HepG2 (cell line): ENCODE results near the gene SDF2. TPM values are rescaled to one million over a fixed set of nuclear protein-coding genes. Genes with fewer than 3 reads are reported as not detected.

Experiments used
- ATAC-seq: fragments of 200-7000 bp; cut with Tn5 transposase; 3 replicates; pipeline ENCODE4 v1.9.1; 2020; ENCODE audit warnings: mild to moderate bottlenecking, moderate library complexity
- BruUV-seq: library from RNA; stranded (reverse); fragments of 400-500 nt; replicated peaks from 2 replicates; lab custom pipeline; 2021; lab: Mats Ljungman, UMichigan
- CTCF ChIA-PET: fragments of 300-600 bp; formaldehyde crosslinking; extraction: SDS; loops from one replicate; lab custom pipeline; 2021; ENCODE audit warnings: low total read pairs, inconsistent platforms, low intra/inter-chr PET ratio; lab: Yijun Ruan, JAX
- POLR2A ChIA-PET: fragments of 350-600 bp; sonication (Branson Sonifier 250); formaldehyde crosslinking; loops from one replicate; lab custom pipeline; 2020; ENCODE audit warnings: antibody characterized with exemption, inconsistent platforms; lab: Yijun Ruan, JAX
- DNase-seq: peaks from one replicate; pipeline ENCODE4 v3.0.0-alpha.2; 2015; ENCODE audit warnings: low spot score
- FAIRE-seq: peaks from 3 replicates; lab custom pipeline; 2011; peaks lifted over from hg19 to GRCh38; lab: Jason Lieb, UNC
- H2AFZ ChIP-seq: one replicate; pipeline ENCODE4 v1.6.1; 2011; ENCODE audit warnings: low read length, inconsistent platforms
- H3K27ac ChIP-seq: fragments of 300-600 bp; 3 replicates; pipeline ENCODE4 v1.8.0; 2011; ENCODE audit warnings: mixed run types, mild to moderate bottlenecking, mixed read lengths, low read length, inconsistent platforms; ENCODE audit not compliant: insufficient read depth; ENCODE audit errors: extremely low read length
- H3K27me3 ChIP-seq, 2 experiments: fragments of 200-600 bp in 1 of 2; 2 replicates in 1 of 2; 3 replicates in 1 of 2; pipeline versions ENCODE4 v1.6.0 to v1.8.0; 2011; ENCODE audit warnings: low read length in 2 of 2, mild to moderate bottlenecking in 2 of 2, moderate library complexity in 2 of 2, inconsistent platforms in 1 of 2; ENCODE audit not compliant: insufficient read depth in 2 of 2, control insufficient read depth in 1 of 2
- H3K36me3 ChIP-seq, 2 experiments: fragments of 200-600 bp in 1 of 2; replicated peaks in 1 of 2; 2 replicates in 1 of 2; 3 replicates in 1 of 2; pipeline versions ENCODE4 v1.5.1 to v1.8.0; 2011; ENCODE audit warnings: low read length in 2 of 2, inconsistent platforms in 1 of 2; ENCODE audit not compliant: insufficient read depth in 2 of 2, control insufficient read depth in 1 of 2
- H3K4me1 ChIP-seq: 2 replicates; pipeline ENCODE4 v1.5.1; 2012; ENCODE audit warnings: low read length, inconsistent platforms; ENCODE audit not compliant: insufficient read depth
- H3K4me2 ChIP-seq: 2 replicates; pipeline ENCODE4 v1.6.0; 2011; ENCODE audit warnings: low read depth, low read length, inconsistent platforms
- H3K4me3 ChIP-seq, 3 experiments: fragments of 200-600 bp in 1 of 3; sonication (generic), shearing (Covaris generic) in 1 of 3; replicated peaks in 1 of 3; 2 replicates each; pipeline ENCODE4 v1.5.1; 2011 to 2016; ENCODE audit warnings: low read length in 3 of 3, inconsistent platforms in 2 of 3, low read depth in 2 of 3, mild to moderate bottlenecking in 2 of 3, control low read depth in 1 of 3, mixed read lengths in 1 of 3; ENCODE audit not compliant: insufficient read depth in 1 of 3
- H3K79me2 ChIP-seq: one replicate; pipeline ENCODE4 v1.6.1; 2011; ENCODE audit warnings: low read length, inconsistent platforms; ENCODE audit not compliant: insufficient read depth
- H3K9ac ChIP-seq: 2 replicates; pipeline ENCODE4 v1.6.0; 2011; ENCODE audit warnings: mild to moderate bottlenecking, low read depth, low read length, inconsistent platforms; ENCODE audit not compliant: insufficient read depth
- H3K9me3 ChIP-seq: 2 replicates; pipeline ENCODE4 v1.5.1; 2012; ENCODE audit warnings: mild to moderate bottlenecking, low read length
- H4K20me1 ChIP-seq: 2 replicates; pipeline ENCODE4 v1.6.0; 2011; ENCODE audit warnings: inconsistent platforms, mild to moderate bottlenecking, low read length, moderate library complexity; ENCODE audit not compliant: insufficient read depth
- FOSL2 ChIP-seq: sonication (generic); formaldehyde crosslinking; IDR thresholded peaks from 2 replicates; pipeline ENCODE4 v1.4.0; 2020; ENCODE audit warnings: missing genetic modification reagents
- JUND ChIP-seq: sonication (generic); formaldehyde crosslinking; IDR thresholded peaks from 2 replicates; pipeline ENCODE4 v1.8.0; 2022; ENCODE audit warnings: mild to moderate bottlenecking, missing genetic modification reagents
- KLF16 ChIP-seq, 2 experiments: sonication (generic) in 1 of 2; formaldehyde crosslinking in 1 of 2; IDR thresholded peaks; 2 replicates each; pipeline versions ENCODE4 v1.6.1 to v1.8.0; 2016 to 2023; ENCODE audit warnings: missing genetic modification reagents in 2 of 2, missing compliant biosample characterization in 1 of 2
- MAF1 ChIP-seq: sonication (generic); formaldehyde crosslinking; IDR thresholded peaks from 2 replicates; pipeline ENCODE4 v1.5.0; 2020; ENCODE audit warnings: missing genetic modification reagents, borderline replicate concordance
- MTA3 ChIP-seq: sonication (generic); formaldehyde crosslinking; IDR thresholded peaks from 2 replicates; pipeline ENCODE4 v1.4.0; 2020; ENCODE audit warnings: missing genetic modification reagents
- ZBTB1 ChIP-seq: sonication (generic); formaldehyde crosslinking; IDR thresholded peaks from 2 replicates; pipeline ENCODE4 v1.4.0; 2020; ENCODE audit warnings: missing genetic modification reagents, borderline replicate concordance
- ZFP36 ChIP-seq: fragments of 150-350 bp; IDR thresholded peaks from 2 replicates; pipeline ENCODE4 v1.6.1; 2018; ENCODE audit warnings: borderline replicate concordance, low read length, low read depth; ENCODE audit not compliant: partially characterized antibody
- ZNF616 ChIP-seq: sonication (generic); formaldehyde crosslinking; IDR thresholded peaks from 2 replicates; pipeline ENCODE4 v1.5.0; 2020; ENCODE audit warnings: low read depth, mild to moderate bottlenecking, missing genetic modification reagents
- ZNF878 ChIP-seq: sonication (generic); formaldehyde crosslinking; IDR thresholded peaks from 2 replicates; pipeline ENCODE4 v1.8.1; 2023; ENCODE audit warnings: mild to moderate bottlenecking, missing genetic modification reagents, moderate library complexity
- WGBS: methylation state at CpG from one replicate; pipeline ENCODE4 v1.1.6; 2017; ENCODE audit warnings: low lambda C conversion rate; 5-methylcytosine and 5-hydroxymethylcytosine counted together
- in situ Hi-C: cut with HindIII; loops from 2 replicates; pipeline ENCODE4 v1.10.0; 2017; ENCODE audit warnings: low pct_unique_long_range_greater_than_20kb; ENCODE audit not compliant: extremely low pct_ligation_motif_present
- intact Hi-C: fragments of 100-400 bp; cut with micrococcal nuclease; formaldehyde crosslinking; loops from one replicate; pipeline ENCODE4 v1.10.0; 2022; ENCODE audit not compliant: unreplicated experiment
- polyA plus RNA-seq, 8 experiments: library from polyadenylated mRNA; depleted of rRNA in 3 of 8; stranded (reverse) in 7 of 8; unstranded in 1 of 8; fragments of >200 nt; fragmentation: Illumina TruSeq in 4 of 8; extraction: Trizol in 4 of 8; gene quantifications; 2 replicates each; pipeline versions ENCODE4 v1.2.1 to v1.2.3, GENCODE V29; 2011 to 2016; ENCODE audit warnings: low read depth in 4 of 8, missing spikeins in 1 of 8, mixed read lengths in 1 of 8; ENCODE audit not compliant: insufficient read depth in 1 of 8
- total RNA-seq, 5 experiments: library from RNA; depleted of rRNA; stranded (reverse); fragments of >200 nt; fragmentation: Illumina TruSeq; extraction: Trizol; gene quantifications; 2 replicates each; pipeline ENCODE4 v1.2.3, GENCODE V29; 2016; ENCODE audit warnings: low read depth in 1 of 5
- TF ChIP-seq, protein P1 (sequence below): sonication (generic); formaldehyde crosslinking; IDR thresholded peaks from 2 replicates; pipeline ENCODE4 v1.9.0; 2022; ENCODE audit warnings: low read depth, missing genetic modification reagents
- TF ChIP-seq, protein P2 (sequence below): sonication (generic); formaldehyde crosslinking; IDR thresholded peaks from 2 replicates; pipeline ENCODE4 v1.5.1; 2020; ENCODE audit warnings: mild to moderate bottlenecking, missing genetic modification reagents, borderline replicate concordance
- TF ChIP-seq, protein P3 (sequence below), 2 experiments: fragments of 450-650 bp in 1 of 2; sonication (generic) in 1 of 2; formaldehyde crosslinking; IDR thresholded peaks; 2 replicates each; pipeline versions ENCODE4 v1.5.0 to v1.8.0; 2020 to 2022; ENCODE audit warnings: mild to moderate bottlenecking in 1 of 2, missing genetic modification reagents in 1 of 2

The SDF2 gene
- total and polyA plus RNA-seq, 2 of the 13 experiments (the other 11 are each of a cell fraction or from before 2014, with no cell fraction given): 58.2 to 58.4 TPM

DNA sequence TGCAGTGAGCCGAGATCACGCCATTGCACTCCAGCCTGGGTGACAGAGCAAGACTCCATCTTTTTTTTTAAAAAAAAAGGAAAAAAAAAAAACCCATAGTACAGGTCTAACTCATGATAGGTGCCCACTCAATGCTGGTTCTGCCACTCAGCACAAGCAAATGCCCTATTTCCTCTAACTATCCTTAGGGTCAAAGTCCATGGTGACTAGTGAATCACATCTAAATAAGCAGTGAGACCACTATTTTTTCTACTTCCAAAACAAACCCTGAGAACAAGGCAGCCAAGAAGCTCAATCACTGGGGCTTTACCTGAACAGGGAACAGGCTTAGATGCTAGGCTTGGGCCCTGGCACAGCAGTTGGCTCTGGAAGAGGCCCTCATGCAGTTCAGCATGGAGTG lies 20.1 kb downstream of the SDF2 start (continued):
- TF ChIP-seq, protein P1, sequence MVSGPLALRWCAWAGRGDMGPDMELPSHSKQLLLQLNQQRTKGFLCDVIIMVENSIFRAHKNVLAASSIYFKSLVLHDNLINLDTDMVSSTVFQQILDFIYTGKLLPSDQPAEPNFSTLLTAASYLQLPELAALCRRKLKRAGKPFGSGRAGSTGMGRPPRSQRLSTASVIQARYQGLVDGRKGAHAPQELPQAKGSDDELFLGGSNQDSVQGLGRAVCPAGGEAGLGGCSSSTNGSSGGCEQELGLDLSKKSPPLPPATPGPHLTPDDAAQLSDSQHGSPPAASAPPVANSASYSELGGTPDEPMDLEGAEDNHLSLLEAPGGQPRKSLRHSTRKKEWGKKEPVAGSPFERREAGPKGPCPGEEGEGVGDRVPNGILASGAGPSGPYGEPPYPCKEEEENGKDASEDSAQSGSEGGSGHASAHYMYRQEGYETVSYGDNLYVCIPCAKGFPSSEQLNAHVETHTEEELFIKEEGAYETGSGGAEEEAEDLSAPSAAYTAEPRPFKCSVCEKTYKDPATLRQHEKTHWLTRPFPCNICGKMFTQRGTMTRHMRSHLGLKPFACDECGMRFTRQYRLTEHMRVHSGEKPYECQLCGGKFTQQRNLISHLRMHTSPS (CRISPR knock-in tag): peak; percentile 46; the same call in 1 of the 2 replicates
- TF ChIP-seq FOSL2: peak; percentile 17; the same call in 1 of the 2 replicates

DNA sequence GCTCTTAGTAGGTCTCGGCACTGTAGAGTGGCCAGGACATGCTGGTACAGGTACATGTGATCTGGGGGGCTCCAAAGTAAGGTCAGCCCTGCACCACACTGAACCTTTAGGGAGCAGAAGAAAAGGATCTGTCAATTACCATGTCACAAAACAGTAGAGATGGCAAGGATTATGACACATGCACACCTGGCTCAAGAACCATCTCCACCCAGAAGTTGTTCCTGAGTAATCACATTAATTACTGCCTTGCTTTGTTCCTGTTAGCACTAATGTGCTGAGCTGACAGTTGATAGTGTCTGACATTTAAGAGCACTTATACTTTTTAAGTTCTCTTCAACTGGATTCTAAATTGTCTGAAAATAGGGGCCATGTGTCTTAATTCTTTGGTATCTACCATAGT lies 26.2 kb downstream of the SDF2 start:
- Histone ChIP-seq H3K4me2 (no peak overlapping the region), H2AFZ (no peak overlapping the region), H3K9ac (no peak overlapping the region), H3K27me3 (no peaks in the 10 kb centered on the region), H3K36me3 (peaks cover 54 to 91% of the 10 kb centered on the region in 2 experiments), H3K27ac (no peak overlapping the region), H3K4me3 (no peak overlapping the region), H3K4me1 (no peaks in the 10 kb centered on the region), H3K9me3 (no peaks in the 10 kb centered on the region), H4K20me1 (no peaks in the 10 kb centered on the region), H3K79me2 (no peaks in the 10 kb centered on the region)
- POLR2A ChIA-PET: no interaction called here
- no peak for ATAC-seq
- FAIRE-seq: no peak
- in situ Hi-C loops (loop anchor here (25.0 kb wide), 1 partner anchor 252 kb away; the partner anchor contains the start of gene FLOT2), intact Hi-C loops (no loop called here)
- no TSS peak for BruUV-seq
- CTCF ChIA-PET: no interaction called here
- WGBS: no CpG with 5 or more reads among the region's 1 CpG
- no peak for DNase-seq
- TF ChIP-seq ZBTB1 (CRISPR knock-in tag) (no peak), KLF16 (CRISPR knock-in tag; IDR thresholded peaks at IDR 0.05) (no peak), ZNF616 (CRISPR knock-in tag) (no peak), MAF1 (CRISPR knock-in tag) (no peak), JUND (CRISPR knock-in tag) (no peak), ZFP36 (no peak), ZNF878 (CRISPR knock-in tag) (no peak), MTA3 (CRISPR knock-in tag) (no peak)
- TF ChIP-seq, protein P2, sequence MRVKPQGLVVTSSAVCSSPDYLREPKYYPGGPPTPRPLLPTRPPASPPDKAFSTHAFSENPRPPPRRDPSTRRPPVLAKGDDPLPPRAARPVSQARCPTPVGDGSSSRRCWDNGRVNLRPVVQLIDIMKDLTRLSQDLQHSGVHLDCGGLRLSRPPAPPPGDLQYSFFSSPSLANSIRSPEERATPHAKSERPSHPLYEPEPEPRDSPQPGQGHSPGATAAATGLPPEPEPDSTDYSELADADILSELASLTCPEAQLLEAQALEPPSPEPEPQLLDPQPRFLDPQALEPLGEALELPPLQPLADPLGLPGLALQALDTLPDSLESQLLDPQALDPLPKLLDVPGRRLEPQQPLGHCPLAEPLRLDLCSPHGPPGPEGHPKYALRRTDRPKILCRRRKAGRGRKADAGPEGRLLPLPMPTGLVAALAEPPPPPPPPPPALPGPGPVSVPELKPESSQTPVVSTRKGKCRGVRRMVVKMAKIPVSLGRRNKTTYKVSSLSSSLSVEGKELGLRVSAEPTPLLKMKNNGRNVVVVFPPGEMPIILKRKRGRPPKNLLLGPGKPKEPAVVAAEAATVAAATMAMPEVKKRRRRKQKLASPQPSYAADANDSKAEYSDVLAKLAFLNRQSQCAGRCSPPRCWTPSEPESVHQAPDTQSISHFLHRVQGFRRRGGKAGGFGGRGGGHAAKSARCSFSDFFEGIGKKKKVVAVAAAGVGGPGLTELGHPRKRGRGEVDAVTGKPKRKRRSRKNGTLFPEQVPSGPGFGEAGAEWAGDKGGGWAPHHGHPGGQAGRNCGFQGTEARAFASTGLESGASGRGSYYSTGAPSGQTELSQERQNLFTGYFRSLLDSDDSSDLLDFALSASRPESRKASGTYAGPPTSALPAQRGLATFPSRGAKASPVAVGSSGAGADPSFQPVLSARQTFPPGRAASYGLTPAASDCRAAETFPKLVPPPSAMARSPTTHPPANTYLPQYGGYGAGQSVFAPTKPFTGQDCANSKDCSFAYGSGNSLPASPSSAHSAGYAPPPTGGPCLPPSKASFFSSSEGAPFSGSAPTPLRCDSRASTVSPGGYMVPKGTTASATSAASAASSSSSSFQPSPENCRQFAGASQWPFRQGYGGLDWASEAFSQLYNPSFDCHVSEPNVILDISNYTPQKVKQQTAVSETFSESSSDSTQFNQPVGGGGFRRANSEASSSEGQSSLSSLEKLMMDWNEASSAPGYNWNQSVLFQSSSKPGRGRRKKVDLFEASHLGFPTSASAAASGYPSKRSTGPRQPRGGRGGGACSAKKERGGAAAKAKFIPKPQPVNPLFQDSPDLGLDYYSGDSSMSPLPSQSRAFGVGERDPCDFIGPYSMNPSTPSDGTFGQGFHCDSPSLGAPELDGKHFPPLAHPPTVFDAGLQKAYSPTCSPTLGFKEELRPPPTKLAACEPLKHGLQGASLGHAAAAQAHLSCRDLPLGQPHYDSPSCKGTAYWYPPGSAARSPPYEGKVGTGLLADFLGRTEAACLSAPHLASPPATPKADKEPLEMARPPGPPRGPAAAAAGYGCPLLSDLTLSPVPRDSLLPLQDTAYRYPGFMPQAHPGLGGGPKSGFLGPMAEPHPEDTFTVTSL (CRISPR knock-in tag): no peak
- TF ChIP-seq, protein P3, sequence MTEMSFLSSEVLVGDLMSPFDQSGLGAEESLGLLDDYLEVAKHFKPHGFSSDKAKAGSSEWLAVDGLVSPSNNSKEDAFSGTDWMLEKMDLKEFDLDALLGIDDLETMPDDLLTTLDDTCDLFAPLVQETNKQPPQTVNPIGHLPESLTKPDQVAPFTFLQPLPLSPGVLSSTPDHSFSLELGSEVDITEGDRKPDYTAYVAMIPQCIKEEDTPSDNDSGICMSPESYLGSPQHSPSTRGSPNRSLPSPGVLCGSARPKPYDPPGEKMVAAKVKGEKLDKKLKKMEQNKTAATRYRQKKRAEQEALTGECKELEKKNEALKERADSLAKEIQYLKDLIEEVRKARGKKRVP (CRISPR knock-in tag; IDR thresholded peaks at IDR 0.05): no peak
